Ishikawa (cell line): ENCODE results near the gene CD55.

ENCODE experiments used
- CEBPB ChIP-seq: IDR thresholded peaks from 2 replicates; pipeline ENCODE4 v1.6.1; 2012
- CREB1 ChIP-seq: IDR thresholded peaks from 2 replicates; pipeline ENCODE4 v1.6.1; 2012; ENCODE audit warnings: low read depth
- EGR1 ChIP-seq: IDR thresholded peaks from 2 replicates; pipeline ENCODE4 v1.6.1; 2012
- EP300 ChIP-seq: IDR thresholded peaks from 2 replicates; pipeline ENCODE4 v1.6.1; 2012; ENCODE audit warnings: borderline replicate concordance
- FOXM1 ChIP-seq: IDR thresholded peaks from 2 replicates; pipeline ENCODE4 v1.6.1; 2012; ENCODE audit warnings: low read depth, borderline replicate concordance
- NFIC ChIP-seq: IDR thresholded peaks from 2 replicates; pipeline ENCODE4 v1.6.1; 2012
- RAD21 ChIP-seq: IDR thresholded peaks from 2 replicates; pipeline ENCODE4 v1.6.1; 2012; ENCODE audit warnings: low read depth
- TAF1 ChIP-seq: IDR thresholded peaks from 2 replicates; pipeline ENCODE4 v1.6.1; 2012; ENCODE audit warnings: low read depth, mild to moderate bottlenecking
- TCF12 ChIP-seq: IDR thresholded peaks from 2 replicates; pipeline ENCODE4 v1.6.1; 2012; ENCODE audit warnings: low read depth
- TEAD4 ChIP-seq: IDR thresholded peaks from 2 replicates; pipeline ENCODE4 v1.6.1; 2012
- YY1 ChIP-seq: IDR thresholded peaks from 2 replicates; pipeline ENCODE4 v1.6.1; 2012; ENCODE audit warnings: low read depth
- ZBTB7A ChIP-seq: IDR thresholded peaks from 2 replicates; pipeline ENCODE4 v1.6.1; 2012; ENCODE audit warnings: low read depth
- TF ChIP-seq, protein P1 (sequence below): IDR thresholded peaks from 2 replicates; pipeline ENCODE4 v1.6.1; 2012
- TF ChIP-seq, protein P2 (sequence below): IDR thresholded peaks from 2 replicates; pipeline ENCODE4 v1.6.1; 2012; ENCODE audit warnings: low read depth, mild to moderate bottlenecking
- TF ChIP-seq, protein P3 (sequence below): IDR thresholded peaks from 2 replicates; pipeline ENCODE4 v1.6.1; 2012

CD55 gene

DNA sequence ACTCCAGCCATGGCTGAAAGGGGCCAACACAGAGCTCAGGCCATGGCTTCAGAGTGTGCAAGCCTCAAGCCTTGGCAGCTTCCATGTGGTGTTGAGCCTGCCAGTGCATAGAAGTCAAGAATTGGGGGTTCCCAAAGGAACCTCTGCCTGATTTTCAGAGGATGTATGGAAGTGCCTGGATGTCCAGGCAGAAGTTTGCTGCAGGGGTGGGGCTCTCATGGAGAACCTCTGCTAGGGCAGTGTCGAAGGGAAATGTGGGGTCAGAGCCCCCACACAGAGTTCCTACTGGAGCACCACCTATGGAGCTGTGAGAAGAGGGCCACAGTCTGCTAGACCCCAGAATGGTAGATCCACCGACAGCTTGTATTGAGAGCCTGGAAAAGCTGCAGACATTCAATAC lies 29.8 kb upstream of the CD55 start:
- TF ChIP-seq RAD21 (no peak), CREB1 (no peak), TAF1 (no peak), ZBTB7A (no peak), NFIC (no peak), TEAD4 (no peak), EP300 (no peak), YY1 (no peak)
- TF ChIP-seq, protein P1, sequence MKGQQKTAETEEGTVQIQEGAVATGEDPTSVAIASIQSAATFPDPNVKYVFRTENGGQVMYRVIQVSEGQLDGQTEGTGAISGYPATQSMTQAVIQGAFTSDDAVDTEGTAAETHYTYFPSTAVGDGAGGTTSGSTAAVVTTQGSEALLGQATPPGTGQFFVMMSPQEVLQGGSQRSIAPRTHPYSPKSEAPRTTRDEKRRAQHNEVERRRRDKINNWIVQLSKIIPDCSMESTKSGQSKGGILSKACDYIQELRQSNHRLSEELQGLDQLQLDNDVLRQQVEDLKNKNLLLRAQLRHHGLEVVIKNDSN, result no peak
- TF ChIP-seq, protein P2, sequence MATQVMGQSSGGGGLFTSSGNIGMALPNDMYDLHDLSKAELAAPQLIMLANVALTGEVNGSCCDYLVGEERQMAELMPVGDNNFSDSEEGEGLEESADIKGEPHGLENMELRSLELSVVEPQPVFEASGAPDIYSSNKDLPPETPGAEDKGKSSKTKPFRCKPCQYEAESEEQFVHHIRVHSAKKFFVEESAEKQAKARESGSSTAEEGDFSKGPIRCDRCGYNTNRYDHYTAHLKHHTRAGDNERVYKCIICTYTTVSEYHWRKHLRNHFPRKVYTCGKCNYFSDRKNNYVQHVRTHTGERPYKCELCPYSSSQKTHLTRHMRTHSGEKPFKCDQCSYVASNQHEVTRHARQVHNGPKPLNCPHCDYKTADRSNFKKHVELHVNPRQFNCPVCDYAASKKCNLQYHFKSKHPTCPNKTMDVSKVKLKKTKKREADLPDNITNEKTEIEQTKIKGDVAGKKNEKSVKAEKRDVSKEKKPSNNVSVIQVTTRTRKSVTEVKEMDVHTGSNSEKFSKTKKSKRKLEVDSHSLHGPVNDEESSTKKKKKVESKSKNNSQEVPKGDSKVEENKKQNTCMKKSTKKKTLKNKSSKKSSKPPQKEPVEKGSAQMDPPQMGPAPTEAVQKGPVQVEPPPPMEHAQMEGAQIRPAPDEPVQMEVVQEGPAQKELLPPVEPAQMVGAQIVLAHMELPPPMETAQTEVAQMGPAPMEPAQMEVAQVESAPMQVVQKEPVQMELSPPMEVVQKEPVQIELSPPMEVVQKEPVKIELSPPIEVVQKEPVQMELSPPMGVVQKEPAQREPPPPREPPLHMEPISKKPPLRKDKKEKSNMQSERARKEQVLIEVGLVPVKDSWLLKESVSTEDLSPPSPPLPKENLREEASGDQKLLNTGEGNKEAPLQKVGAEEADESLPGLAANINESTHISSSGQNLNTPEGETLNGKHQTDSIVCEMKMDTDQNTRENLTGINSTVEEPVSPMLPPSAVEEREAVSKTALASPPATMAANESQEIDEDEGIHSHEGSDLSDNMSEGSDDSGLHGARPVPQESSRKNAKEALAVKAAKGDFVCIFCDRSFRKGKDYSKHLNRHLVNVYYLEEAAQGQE, result no peak

DNA sequence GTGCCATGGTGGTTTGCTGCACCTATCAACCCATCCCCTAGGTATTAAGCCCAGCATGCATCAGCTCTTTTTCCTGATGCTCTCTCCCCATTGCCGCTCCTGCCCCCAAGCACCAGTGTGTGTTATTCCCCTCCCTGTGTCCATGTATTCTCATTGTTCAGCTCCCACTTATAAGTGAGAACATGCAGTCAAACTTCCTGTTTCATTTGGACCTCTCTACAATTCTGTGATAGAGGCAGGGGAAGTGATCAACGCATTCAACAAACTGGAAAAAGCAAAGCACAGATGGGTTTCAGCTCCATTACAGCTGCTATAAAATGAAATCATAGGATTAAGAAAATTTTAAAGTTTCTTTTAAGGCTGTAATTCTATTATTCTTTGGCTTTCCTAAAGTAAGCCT lies 23.3 kb upstream of the CD55 start:
- TF ChIP-seq TAF1 (no peak), TEAD4 (no peak), CEBPB (no peak), YY1 (no peak), CREB1 (no peak), ZBTB7A (no peak), NFIC (no peak), FOXM1 (no peak), TCF12 (no peak), EGR1 (no peak)
- TF ChIP-seq, protein P1, result no peak

DNA sequence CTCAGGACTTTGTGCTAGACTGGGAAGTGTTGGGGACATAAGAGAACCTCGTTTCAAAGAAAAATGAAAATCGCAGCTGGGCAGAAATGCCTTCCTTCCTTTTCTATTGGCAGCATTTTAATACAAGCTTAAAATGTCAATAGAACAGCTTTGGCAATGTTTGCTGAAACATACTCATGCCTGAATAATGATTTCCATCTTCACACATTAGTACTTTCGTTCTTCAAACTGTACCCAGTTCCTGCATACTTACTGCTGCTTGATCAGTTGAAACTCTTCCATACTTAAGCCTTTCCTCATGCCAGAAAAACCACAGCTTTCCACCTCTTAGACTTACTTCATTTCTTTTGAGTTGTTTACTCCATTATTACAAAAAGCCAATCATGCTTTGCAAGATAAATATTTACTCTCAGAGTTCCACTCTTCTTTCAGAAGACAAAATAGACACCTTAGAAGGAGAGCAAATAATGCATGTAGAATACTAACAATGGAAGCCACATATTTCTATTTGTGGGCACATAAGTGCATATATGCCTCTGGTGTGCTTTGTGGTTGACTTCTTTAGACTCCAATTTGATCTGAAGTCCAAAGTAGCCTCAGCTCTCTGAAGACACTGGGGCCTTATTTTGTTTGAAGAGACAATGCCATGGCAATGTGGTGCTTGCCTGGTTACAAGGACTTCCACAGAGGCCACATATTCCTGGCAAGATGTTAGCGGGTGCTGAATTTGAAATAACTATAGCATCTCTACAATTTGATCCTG lies 22.7 kb upstream of the CD55 start:
- TF ChIP-seq YY1, result no peak
- no peak for TF ChIP-seq CREB1
- TF ChIP-seq ZBTB7A, result no peak
- no peak for TF ChIP-seq NFIC
- TF ChIP-seq, protein P3, sequence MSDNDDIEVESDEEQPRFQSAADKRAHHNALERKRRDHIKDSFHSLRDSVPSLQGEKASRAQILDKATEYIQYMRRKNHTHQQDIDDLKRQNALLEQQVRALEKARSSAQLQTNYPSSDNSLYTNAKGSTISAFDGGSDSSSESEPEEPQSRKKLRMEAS, result no peak
- TF ChIP-seq, protein P1, result no peak
- no peak for TF ChIP-seq EGR1
- TF ChIP-seq CEBPB, result no peak
- TF ChIP-seq, protein P2, result no peak
- TF ChIP-seq FOXM1, result no peak
- TF ChIP-seq RAD21, result no peak
- TF ChIP-seq TCF12, result no peak
- no peak for TF ChIP-seq TAF1

DNA sequence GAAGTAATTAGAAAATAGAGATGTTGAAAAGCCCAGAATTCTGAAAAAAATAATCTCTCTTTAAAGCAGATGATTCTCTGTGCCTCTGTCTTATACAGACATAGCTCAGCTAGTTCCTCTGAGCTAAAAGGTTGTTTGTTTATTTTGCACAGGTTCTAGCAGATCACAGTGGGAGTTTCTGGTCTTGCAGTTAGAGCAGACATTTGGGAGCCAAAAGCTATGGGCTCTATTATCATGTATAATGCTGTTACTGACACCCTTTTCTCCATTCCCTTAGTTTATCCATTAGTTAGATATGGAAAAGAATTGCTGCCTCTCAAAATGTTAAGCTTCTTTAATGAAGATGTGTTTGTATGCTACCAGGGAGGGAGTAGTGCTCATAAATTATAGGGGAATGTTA lies 20.5 kb upstream of the CD55 start:
- no peak for TF ChIP-seq EP300
- TF ChIP-seq, protein P1, result no peak
- TF ChIP-seq TCF12, result no peak
- TF ChIP-seq, protein P3, result no peak

DNA sequence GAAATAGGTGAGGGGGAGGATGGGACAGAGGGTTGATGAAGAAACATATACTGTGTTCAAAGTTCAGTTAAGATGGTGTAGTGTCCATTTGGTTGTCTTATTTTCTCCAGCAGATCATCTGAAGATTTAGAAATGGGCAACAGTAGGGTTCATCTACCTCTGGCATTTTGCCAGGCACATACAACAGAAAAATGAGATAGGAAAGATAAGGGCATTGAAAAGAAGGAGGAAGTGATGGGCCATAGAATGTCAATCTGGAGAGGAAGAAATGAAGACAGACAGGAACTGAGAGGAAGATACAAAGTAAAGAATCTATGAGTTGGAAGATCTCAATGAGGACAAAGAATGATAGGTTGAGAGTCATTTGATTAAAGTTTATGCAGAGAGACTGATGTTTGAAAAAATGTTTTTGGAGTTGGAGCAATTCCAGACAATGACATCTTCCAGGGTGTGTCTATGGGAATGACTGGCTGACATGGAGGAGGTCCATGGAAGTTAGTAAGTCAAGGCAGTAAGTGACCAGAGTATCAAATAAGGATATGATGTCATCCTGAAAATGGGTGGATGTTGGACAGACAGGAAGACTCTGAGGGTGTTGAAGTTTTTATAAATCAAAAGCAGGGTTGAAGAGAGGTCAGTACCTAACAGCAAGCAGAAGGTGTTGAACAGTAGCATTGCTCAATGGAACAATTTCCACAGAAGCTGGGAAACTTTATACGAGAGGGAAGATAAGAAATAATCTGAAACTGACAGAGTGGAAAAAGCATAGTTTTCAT lies 18.7 kb upstream of the CD55 start:
- no peak for TF ChIP-seq RAD21
- TF ChIP-seq, protein P3, result no peak
- no peak for TF ChIP-seq TAF1
- TF ChIP-seq, protein P2, result no peak
- TF ChIP-seq, protein P1, result no peak
